Stomach (tissue), 9 donors: ENCODE data around the gene STX12. TPM values are rescaled to one million over a fixed set of nuclear protein-coding genes. Genes with fewer than 3 reads are reported as not detected.

Experiments
- DNase-seq, 2 donors: peaks; one replicate each; pipeline versions ENCODE4 v3.0.0 to v3.0.0-alpha.2; 2013 to 2019
- H3K27ac ChIP-seq, 5 donors: fragments of 200-600 bp in 4 of 5; sonication (generic) in 4 of 5; one replicate each; pipeline ENCODE4 v1.5.1; 2013 to 2019; ENCODE audit warnings: mild to moderate bottlenecking in 1 of 5, moderate library complexity in 1 of 5
- H3K27me3 ChIP-seq, 3 donors: fragments of 200-600 bp; sonication (generic); one replicate each; pipeline ENCODE4 v1.5.1; 2017 to 2019; ENCODE audit warnings: mixed run types in 1 of 3
- H3K36me3 ChIP-seq, 4 donors: fragments of 200-600 bp; sonication (generic); 1 replicate in 3 of 4; 2 replicates in 1 of 4; pipeline ENCODE4 v1.5.1; 2016 to 2019
- H3K4me1 ChIP-seq, 4 donors: fragments of 200-600 bp; sonication (generic); one replicate each; pipeline ENCODE4 v1.5.1; 2016 to 2019
- H3K4me3 ChIP-seq, 4 donors: fragments of 200-600 bp; sonication (generic) in 3 of 4; one replicate each; pipeline ENCODE4 v1.5.1; 2016 to 2019; ENCODE audit warnings: mild to moderate bottlenecking in 1 of 4
- H3K9me3 ChIP-seq, 4 donors: fragments of 200-600 bp; sonication (generic); one replicate each; pipeline ENCODE4 v1.5.1; 2016 to 2019
- EP300 ChIP-seq: sonication (generic); formaldehyde crosslinking; IDR thresholded peaks from one replicate; pipeline ENCODE4 v1.6.1; 2017; ENCODE audit warnings: antibody characterized with exemption
- POLR2A ChIP-seq, 4 donors: fragments of 450-650 bp; IDR thresholded peaks; one replicate each; pipeline ENCODE4 v1.6.1; 2016; ENCODE audit warnings: antibody characterized with exemption in 4 of 4, control low read depth in 2 of 4, mild to moderate bottlenecking in 1 of 4, moderate library complexity in 1 of 4
- POLR2AphosphoS5 ChIP-seq, 3 donors: sonication (generic); formaldehyde crosslinking; IDR thresholded peaks; one replicate each; pipeline ENCODE4 v1.6.1; 2016; ENCODE audit warnings: antibody characterized with exemption in 3 of 3
- WGBS, 5 donors: extraction: QIAGEN DNeasy Blood & Tissue Kit in 3 of 5; methylation state at CpG; one replicate each; pipeline versions ENCODE4 v1.1.5 to v1.1.7; 2013 to 2018; 5-methylcytosine and 5-hydroxymethylcytosine counted together
- intact Hi-C: fragments of 100-400 bp; cut with DNase I; formaldehyde crosslinking; loops from one replicate; pipeline ENCODE4 v1.15.1; 2023; ENCODE audit warnings: low total_unique reads
- polyA plus RNA-seq, 3 donors: library from polyadenylated mRNA; stranded (reverse); fragments of 200-250 nt; gene quantifications; one replicate each; pipeline ENCODE4 v1.2.3, GENCODE V29; 2013
- total RNA-seq, 5 donors: library from RNA; depleted of rRNA; stranded (reverse); fragments of >200 nt; gene quantifications; one replicate each; pipeline versions ENCODE4 v1.1.0 to v1.2.3, GENCODE V29; 2014 to 2016
- TF ChIP-seq, protein P1 (sequence below), 7 experiments: fragments of 450-650 bp in 4 of 7; fragments of 200-600 bp in 3 of 7; sonication (generic) in 3 of 7; IDR thresholded peaks; one replicate each; pipeline ENCODE4 v1.5.1; 2016 to 2019; ENCODE audit warnings: antibody characterized with exemption in 7 of 7, control low read depth in 2 of 7, mild to moderate bottlenecking in 1 of 7
- donor health status: healthy with polysubstance abuse.
- donor health status: Bipolar disorder and iron deficiency.
- donor health status: healthy.

Gene STX12
- total and polyA plus RNA-seq, 8 donors, result 10.7 to 312 (median 89.2) TPM

- Histone ChIP-seq H3K27ac (no peak overlapping the region), H3K9me3 (no peaks in the 10 kb centered on the region), H3K27me3 (no peaks in the 10 kb centered on the region), H3K36me3 (peaks cover 14 to 48% (median 39%) of the 10 kb centered on the region in 4 donors), H3K4me1 (no peaks in the 10 kb centered on the region), H3K4me3 (no peak overlapping the region)
- TF ChIP-seq, protein P1, sequence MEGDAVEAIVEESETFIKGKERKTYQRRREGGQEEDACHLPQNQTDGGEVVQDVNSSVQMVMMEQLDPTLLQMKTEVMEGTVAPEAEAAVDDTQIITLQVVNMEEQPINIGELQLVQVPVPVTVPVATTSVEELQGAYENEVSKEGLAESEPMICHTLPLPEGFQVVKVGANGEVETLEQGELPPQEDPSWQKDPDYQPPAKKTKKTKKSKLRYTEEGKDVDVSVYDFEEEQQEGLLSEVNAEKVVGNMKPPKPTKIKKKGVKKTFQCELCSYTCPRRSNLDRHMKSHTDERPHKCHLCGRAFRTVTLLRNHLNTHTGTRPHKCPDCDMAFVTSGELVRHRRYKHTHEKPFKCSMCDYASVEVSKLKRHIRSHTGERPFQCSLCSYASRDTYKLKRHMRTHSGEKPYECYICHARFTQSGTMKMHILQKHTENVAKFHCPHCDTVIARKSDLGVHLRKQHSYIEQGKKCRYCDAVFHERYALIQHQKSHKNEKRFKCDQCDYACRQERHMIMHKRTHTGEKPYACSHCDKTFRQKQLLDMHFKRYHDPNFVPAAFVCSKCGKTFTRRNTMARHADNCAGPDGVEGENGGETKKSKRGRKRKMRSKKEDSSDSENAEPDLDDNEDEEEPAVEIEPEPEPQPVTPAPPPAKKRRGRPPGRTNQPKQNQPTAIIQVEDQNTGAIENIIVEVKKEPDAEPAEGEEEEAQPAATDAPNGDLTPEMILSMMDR (IDR thresholded peaks at IDR 0.05), result no peak
- no peak for TF ChIP-seq POLR2A (IDR thresholded peaks at IDR 0.05)
- TF ChIP-seq EP300, result no peak
- no peak for TF ChIP-seq POLR2AphosphoS5 (IDR thresholded peaks at IDR 0.05)
- intact Hi-C loops, result no loop called here
- no peak for DNase-seq
- 88 to 94% (median 93%) methylated on average over 4 of the region's 4 CpGs for WGBS, 5 donors
These were observed 9.7 kb upstream of the STX12 start for GRCh38 chr1:27763358-27763757.

GRCh38 chr1:27770293-27770830, 2.7 kb upstream of the STX12 start:
- H3K27ac ChIP-seq, result no peak overlapping the region
- DNase-seq, result no peak
- 20 to 58% (median 39%) methylated on average over 2 of the region's 2 CpGs for WGBS, 5 donors
- intact Hi-C loops, result no loop called here
- TF ChIP-seq EP300 (no peak), POLR2AphosphoS5 (IDR thresholded peaks at IDR 0.05) (no peak), POLR2A (IDR thresholded peaks at IDR 0.05) (no peak)
- TF ChIP-seq, protein P1 (IDR thresholded peaks at IDR 0.05), result no peak
- peaks cover 0 to under 1% (median 0%) of the 10 kb centered on the region in 4 donors for H3K36me3 ChIP-seq
- no peaks in the 10 kb centered on the region for H3K27me3 ChIP-seq
- H3K9me3 ChIP-seq, result no peaks in the 10 kb centered on the region
- peaks cover 14 to 28% (median 16%) of the 10 kb centered on the region in 4 donors for H3K4me1 ChIP-seq
- H3K4me3 ChIP-seq, result no peak overlapping the region

- H3K27ac ChIP-seq, result peak overlapping the region; percentile 57 to 100 (median 97)
- H3K4me3 ChIP-seq, result peak overlapping the region; percentile 69 to 98 (median 88)
- no peak for TF ChIP-seq POLR2A (IDR thresholded peaks at IDR 0.05)
- TF ChIP-seq POLR2AphosphoS5 (IDR thresholded peaks at IDR 0.05), result no peak
- TF ChIP-seq, protein P1 (IDR thresholded peaks at IDR 0.05), result no peak
- no peak for TF ChIP-seq EP300
- DNase-seq, result peak in 1 of 2 donors; percentile 56
- H3K36me3 ChIP-seq, result peaks cover 0 to 9% (median 0%) of the 10 kb centered on the region in 4 donors
- intact Hi-C loops, result no loop called here
- H3K4me1 ChIP-seq, result peaks cover 23 to 47% (median 34%) of the 10 kb centered on the region in 4 donors
- H3K9me3 ChIP-seq, result no peaks in the 10 kb centered on the region
- WGBS, 5 donors, result 23 to 33% (median 27%) methylated on average over 18 of the region's 18 CpGs
- no peaks in the 10 kb centered on the region for H3K27me3 ChIP-seq
These were observed 735 bp upstream of the STX12 start for GRCh38 chr1:27772036-27772931.

- peak in 1 of 2 donors; percentile 22 for DNase-seq
- 15 to 26% (median 21%) methylated on average over 3 of the region's 3 CpGs for WGBS, 5 donors
- TF ChIP-seq, protein P1 (IDR thresholded peaks at IDR 0.05), result no peak
- TF ChIP-seq POLR2AphosphoS5 (IDR thresholded peaks at IDR 0.05), result no peak
- no peak for TF ChIP-seq POLR2A (IDR thresholded peaks at IDR 0.05)
- no peak for TF ChIP-seq EP300
- H3K9me3 ChIP-seq, result no peaks in the 10 kb centered on the region
- H3K27ac ChIP-seq, result peak overlapping the region; percentile 94 to 100 (median 97)
- intact Hi-C loops, result no loop called here
- no peaks in the 10 kb centered on the region for H3K27me3 ChIP-seq
- H3K36me3 ChIP-seq, result peaks cover 0 to 9% (median 0%) of the 10 kb centered on the region in 4 donors
- peaks cover 34 to 64% (median 49%) of the 10 kb centered on the region in 4 donors for H3K4me1 ChIP-seq
- peak overlapping the region; percentile 69 to 98 (median 88) for H3K4me3 ChIP-seq
These were observed 917 bp downstream of the STX12 start for GRCh38 chr1:27773826-27774445.
